ENCODE results near the gene ZNHIT1. TPM values are rescaled to one million over a fixed set of nuclear protein-coding genes. Genes with fewer than 3 reads are reported as not detected.
"Not testable (repeated sequence)": the region's sequence is repeated elsewhere in the genome, so short reads cannot be mapped to it uniquely, and the experiment has no call there.

The ZNHIT1 gene
- total RNA-seq, 1 experiment from 2014 or later = 277 TPM

GRCh38 chr7:101186844-101187428 is 31.0 kb upstream of the ZNHIT1 start:
- DNase-seq (ENCODE audit: low read depth) = no peak

- DNase-seq (ENCODE audit: low read depth) = no peak
These were observed 28.9 kb upstream of the ZNHIT1 start for GRCh38 chr7:101189109-101189508.

- DNase-seq (ENCODE audit: low read depth) = no peak
These were observed 22.1 kb upstream of the ZNHIT1 start for GRCh38 chr7:101195884-101196283.

- no peak for DNase-seq (ENCODE audit: low read depth)
These were observed 20.0 kb upstream of the ZNHIT1 start for GRCh38 chr7:101197991-101198390.

GRCh38 chr7:101198476-101198875 is 19.5 kb upstream of the ZNHIT1 start:
- DNase-seq (ENCODE audit: low read depth) = no peak

- not testable (repeated sequence) for DNase-seq (ENCODE audit: low read depth)
These were observed 18.4 kb upstream of the ZNHIT1 start for GRCh38 chr7:101199522-101199921.

- no peak for DNase-seq (ENCODE audit: low read depth)
These were observed 17.5 kb upstream of the ZNHIT1 start for GRCh38 chr7:101200504-101200861.

GRCh38 chr7:101200862-101201599 is 16.9 kb upstream of the ZNHIT1 start, which contains the start of gene MOGAT3:
TSS of gene MOGAT3 (minus strand) at chr7:101201036. CDS start at chr7:101200854, 182 bp downstream.
- no peak for DNase-seq (ENCODE audit: low read depth)

GRCh38 chr7:101201695-101202602 is 16.0 kb upstream of the ZNHIT1 start:
- no peak for DNase-seq (ENCODE audit: low read depth)

- no peak for DNase-seq (ENCODE audit: low read depth)
These were observed 15.4 kb upstream of the ZNHIT1 start for GRCh38 chr7:101202603-101202918.

GRCh38 chr7:101203740-101204738 is 13.9 kb upstream of the ZNHIT1 start:
- DNase-seq (ENCODE audit: low read depth) = not testable (repeated sequence)

- no peak for DNase-seq (ENCODE audit: low read depth)
These were observed 11.9 kb upstream of the ZNHIT1 start for GRCh38 chr7:101205901-101206664.

- DNase-seq (ENCODE audit: low read depth) = no peak
These were observed 11.3 kb upstream of the ZNHIT1 start for GRCh38 chr7:101206665-101207042.

- DNase-seq (ENCODE audit: low read depth) = no peak
These were observed 10.5 kb upstream of the ZNHIT1 start for GRCh38 chr7:101207459-101207858.

- no peak for DNase-seq (ENCODE audit: low read depth)
These were observed 9.2 kb upstream of the ZNHIT1 start for GRCh38 chr7:101208794-101209193.

GRCh38 chr7:101210143-101210542 is 7.8 kb upstream of the ZNHIT1 start:
- DNase-seq (ENCODE audit: low read depth) = no peak

- no peak for DNase-seq (ENCODE audit: low read depth)
These were observed 6.5 kb upstream of the ZNHIT1 start for GRCh38 chr7:101211501-101211900.

- no peak for DNase-seq (ENCODE audit: low read depth)
These were observed 6.0 kb upstream of the ZNHIT1 start for GRCh38 chr7:101212014-101212413.

GRCh38 chr7:101216001-101216859 is 1.7 kb upstream of the ZNHIT1 start:
- DNase-seq (ENCODE audit: low read depth) = peak; percentile 56

Data from Daoy (cell line).